ENCODE data around the gene KCNQ1. TPM values are rescaled to one million over a fixed set of nuclear protein-coding genes. Genes with fewer than 3 reads are reported as not detected.

Gene KCNQ1
- total and polyA plus RNA-seq, 7 donors, result 0.48 to 3.1 (median 1.1) TPM

DNA sequence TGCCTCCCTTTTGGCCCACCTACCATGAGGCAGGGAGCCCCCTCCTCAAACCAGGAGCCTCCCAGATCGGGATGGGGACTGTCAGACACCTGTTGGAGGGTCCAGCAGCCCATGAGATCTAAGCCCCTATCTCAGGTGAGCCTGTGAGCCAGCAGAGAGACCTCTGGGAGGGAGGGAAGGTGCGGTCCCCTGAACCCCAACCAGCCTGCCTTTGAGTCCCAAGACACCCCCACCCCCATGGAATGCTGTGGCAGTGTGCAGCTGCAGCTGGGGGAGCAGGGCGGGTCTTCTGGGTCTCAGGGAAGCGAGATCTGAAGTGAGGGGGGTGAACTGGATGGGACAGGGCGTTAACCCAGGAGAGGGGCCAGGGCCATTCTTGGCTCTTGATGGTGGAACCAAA, 442.1 kb downstream of the KCNQ1 start:
- TF ChIP-seq, protein P1, sequence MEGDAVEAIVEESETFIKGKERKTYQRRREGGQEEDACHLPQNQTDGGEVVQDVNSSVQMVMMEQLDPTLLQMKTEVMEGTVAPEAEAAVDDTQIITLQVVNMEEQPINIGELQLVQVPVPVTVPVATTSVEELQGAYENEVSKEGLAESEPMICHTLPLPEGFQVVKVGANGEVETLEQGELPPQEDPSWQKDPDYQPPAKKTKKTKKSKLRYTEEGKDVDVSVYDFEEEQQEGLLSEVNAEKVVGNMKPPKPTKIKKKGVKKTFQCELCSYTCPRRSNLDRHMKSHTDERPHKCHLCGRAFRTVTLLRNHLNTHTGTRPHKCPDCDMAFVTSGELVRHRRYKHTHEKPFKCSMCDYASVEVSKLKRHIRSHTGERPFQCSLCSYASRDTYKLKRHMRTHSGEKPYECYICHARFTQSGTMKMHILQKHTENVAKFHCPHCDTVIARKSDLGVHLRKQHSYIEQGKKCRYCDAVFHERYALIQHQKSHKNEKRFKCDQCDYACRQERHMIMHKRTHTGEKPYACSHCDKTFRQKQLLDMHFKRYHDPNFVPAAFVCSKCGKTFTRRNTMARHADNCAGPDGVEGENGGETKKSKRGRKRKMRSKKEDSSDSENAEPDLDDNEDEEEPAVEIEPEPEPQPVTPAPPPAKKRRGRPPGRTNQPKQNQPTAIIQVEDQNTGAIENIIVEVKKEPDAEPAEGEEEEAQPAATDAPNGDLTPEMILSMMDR (IDR thresholded peaks at IDR 0.05), result no peak
- WGBS, 3 donors, result 72 to 83% (median 77%) methylated on average over 5 of the region's 5 CpGs
- DNase-seq (peak in 1 of 2 donors; percentile 55), ATAC-seq (no peak)
- Histone ChIP-seq H3K9me3 (no peaks in the 10 kb centered on the region), H3K4me1 (peaks cover 13% of the 10 kb centered on the region), H3K36me3 (ENCODE audit: insufficient read depth in 1 of 2, low read depth in 1 of 2) (no peaks in the 10 kb centered on the region), H3K27me3 (ENCODE audit: insufficient read depth in 3 of 3, low read length in 2 of 3) (no peaks in the 10 kb centered on the region), H3K4me3 (no peak overlapping the region), H3K27ac (no peak overlapping the region)
- intact Hi-C loops (cut with DNase I), result loop anchor here (5.0 to 10.0 kb wide), 2 partner anchors 192 to 580 kb away; partner anchors contain the start of gene KCNQ1OT1 (in 1 of the 2)

DNA sequence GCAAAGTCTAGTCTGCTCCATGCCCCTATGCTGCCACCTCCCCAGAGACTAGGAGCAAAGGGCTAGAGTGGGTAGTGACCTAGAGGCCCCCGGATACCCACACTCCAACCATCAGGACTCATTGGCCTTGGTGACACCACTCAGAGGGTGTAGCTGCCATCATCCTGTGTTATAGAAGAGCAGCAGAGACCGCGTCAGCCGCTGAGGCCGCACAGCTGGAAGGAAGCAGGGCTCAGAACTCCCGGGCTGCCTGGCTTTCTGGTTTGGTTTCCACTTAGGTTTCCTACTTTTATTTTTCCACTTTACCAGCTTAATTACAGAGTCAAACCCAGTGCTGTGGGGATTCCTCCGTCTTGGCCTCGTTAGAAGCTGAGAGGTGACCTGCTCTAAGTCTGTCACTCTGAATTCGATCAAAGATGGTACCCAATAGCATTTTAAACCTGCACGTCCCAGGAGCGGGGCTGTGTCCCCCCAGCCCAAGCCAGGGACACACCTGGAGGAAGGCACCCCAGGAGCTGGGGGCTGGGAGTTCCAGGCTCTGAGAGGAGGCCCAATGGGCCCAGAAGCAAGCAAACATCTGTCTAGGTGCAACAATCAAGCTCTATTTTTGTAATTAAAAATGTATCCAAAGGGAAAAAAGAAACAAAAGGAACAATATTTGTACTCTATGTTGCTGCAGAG, 442.8 kb downstream of the KCNQ1 start:
- ATAC-seq (no peak), DNase-seq (peak in 1 of 2 donors; percentile 44)
- whole genome bisulfite sequencing, 3 donors, result 59 to 69% (median 65%) methylated on average over 11 of the region's 11 CpGs
- TF ChIP-seq, protein P1 (IDR thresholded peaks at IDR 0.05), result no peak
- intact Hi-C loops (cut with DNase I), result loop anchor here (1.0 to 10.0 kb wide), 3 partner anchors 193 to 580 kb away; partner anchors contain the start of gene KCNQ1OT1 (in 1 of the 2)
- Histone ChIP-seq H3K27me3 (ENCODE audit: insufficient read depth in 3 of 3, low read length in 2 of 3) (no peaks in the 10 kb centered on the region), H3K4me3 (no peak overlapping the region), H3K27ac (no peak overlapping the region), H3K36me3 (ENCODE audit: insufficient read depth in 1 of 2, low read depth in 1 of 2) (no peaks in the 10 kb centered on the region), H3K4me1 (peaks cover 8% of the 10 kb centered on the region), H3K9me3 (no peaks in the 10 kb centered on the region)

DNA sequence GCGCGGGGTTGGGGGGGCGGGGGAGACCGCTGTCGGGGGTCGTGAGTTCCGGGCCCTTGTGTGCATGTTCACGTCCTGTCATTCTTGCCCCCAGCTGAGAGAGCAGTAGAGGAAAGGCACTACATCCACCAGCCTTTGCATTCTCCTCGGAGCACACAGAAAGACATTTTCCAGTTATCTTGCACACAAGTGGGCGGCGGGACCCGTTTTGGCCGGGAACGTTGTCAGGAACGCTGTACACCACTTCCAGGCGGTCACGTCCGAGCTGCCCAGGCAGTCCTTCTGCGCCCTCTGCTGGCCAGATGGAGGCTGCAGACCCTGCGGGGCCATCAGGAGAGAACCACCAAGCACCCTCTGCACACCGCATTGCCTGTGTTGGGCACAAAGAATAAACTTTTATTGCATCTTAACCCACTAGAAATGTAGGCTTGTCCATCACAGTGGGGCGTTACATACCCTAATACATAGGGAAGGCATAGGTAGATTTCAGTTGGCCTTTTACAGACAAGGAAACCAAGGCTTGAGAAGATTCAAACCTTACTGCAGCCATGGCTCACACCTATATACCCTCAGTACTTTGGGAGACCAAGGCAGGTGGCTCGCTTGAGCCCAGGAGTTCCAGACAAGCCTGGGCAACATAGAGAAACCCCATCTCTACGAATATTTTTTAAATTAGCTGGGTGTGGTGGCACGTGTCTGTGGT, 443.6 kb downstream of the KCNQ1 start:
- Histone ChIP-seq H3K27me3 (ENCODE audit: insufficient read depth in 3 of 3, low read length in 2 of 3) (no peaks in the 10 kb centered on the region), H3K27ac (no peak overlapping the region), H3K4me3 (no peak overlapping the region), H3K4me1 (peaks cover under 1% of the 10 kb centered on the region), H3K9me3 (no peaks in the 10 kb centered on the region), H3K36me3 (ENCODE audit: insufficient read depth in 1 of 2, low read depth in 1 of 2) (no peaks in the 10 kb centered on the region)
- peak; percentile 63 to 72 (median 66) for ATAC-seq
- intact Hi-C loops (cut with DNase I), result loop anchor here (1.0 to 10.0 kb wide), 3 partner anchors 194 to 581 kb away; partner anchors contain the start of gene KCNQ1OT1 (in 1 of the 2)
- TF ChIP-seq, protein P1 (IDR thresholded peaks at IDR 0.05), result peak; percentile 98
- WGBS, 3 donors, result 29 to 35% (median 33%) methylated on average over 23 to 25 of the region's 25 CpGs
- peak; percentile 92 to 96 for DNase-seq

DNA sequence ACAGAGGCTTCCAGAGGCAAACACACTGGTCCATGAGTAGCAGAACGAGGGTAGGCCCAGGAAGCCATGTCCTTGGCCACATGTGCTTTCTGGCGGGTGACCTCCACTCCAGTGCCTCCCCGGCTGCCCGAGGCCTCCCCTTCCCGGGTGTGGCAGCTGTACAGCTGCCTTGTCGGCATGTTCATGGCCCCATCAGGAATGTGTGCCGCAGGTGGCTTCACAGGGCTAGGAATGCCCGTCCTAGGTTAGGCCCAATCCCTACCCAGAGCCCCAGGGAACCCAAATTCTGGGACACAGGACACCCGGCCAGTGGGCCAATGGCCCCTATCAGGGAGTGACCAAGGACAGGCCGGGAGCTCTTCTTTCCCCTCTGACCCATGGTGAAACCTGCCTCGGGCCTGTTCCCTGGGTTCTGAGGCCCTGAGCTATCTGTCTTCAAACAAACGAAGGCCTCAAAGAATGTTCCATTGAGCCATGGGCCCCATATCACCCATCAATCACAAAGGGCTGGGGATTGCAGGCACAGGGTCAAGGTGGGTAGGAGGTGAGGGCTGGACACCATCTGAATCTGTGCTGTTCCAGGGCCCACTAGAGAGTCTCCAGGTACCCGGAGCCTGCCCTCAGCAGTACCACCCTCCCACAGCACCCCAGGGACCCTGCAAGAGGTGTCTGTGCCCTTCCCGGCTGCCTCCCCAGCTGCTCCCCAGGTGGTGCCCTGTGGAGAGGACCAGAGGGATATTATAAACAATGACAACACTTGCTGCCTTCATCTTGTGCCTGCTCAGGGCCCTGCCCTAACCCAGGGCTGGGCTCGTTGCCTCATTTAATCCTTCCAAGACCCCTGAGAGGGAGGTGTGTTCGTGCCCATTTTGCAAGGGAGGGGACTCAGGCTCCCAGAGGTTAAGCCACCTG, 444.8 kb downstream of the KCNQ1 start:
- H3K27ac ChIP-seq, result no peak overlapping the region

More for the DNA sequence above, 444.8 kb downstream of the KCNQ1 start:
- Histone ChIP-seq H3K27me3 (ENCODE audit: insufficient read depth in 3 of 3, low read length in 2 of 3) (no peaks in the 10 kb centered on the region), H3K36me3 (ENCODE audit: insufficient read depth in 1 of 2, low read depth in 1 of 2) (no peaks in the 10 kb centered on the region), H3K4me3 (no peak overlapping the region), H3K9me3 (no peaks in the 10 kb centered on the region), H3K4me1 (no peaks in the 10 kb centered on the region)
- ATAC-seq (no peak), DNase-seq (peak in 1 of 2 donors; percentile 41)
- intact Hi-C loops (cut with DNase I), result loop anchor here (1.0 to 10.0 kb wide), 5 partner anchors 195 to 585 kb away; partner anchors contain the start of genes C11orf21 (in 1 of the 2), KCNQ1OT1 (in 1 of the 2) and TSPAN32 (in 1 of the 2)
- 86 to 90% (median 87%) methylated on average over 13 to 16 of the region's 16 CpGs for WGBS, 3 donors
- TF ChIP-seq, protein P1 (IDR thresholded peaks at IDR 0.05), result no peak

Data from psoas muscle (tissue), 8 donors.